CD1c-positive myeloid dendritic cell (primary cell): ENCODE results near the gene PPP2R5B.

Experiments
- DNase-seq: peaks from one replicate; pipeline ENCODE4 v3.0.0-alpha.2; 2016; ENCODE audit errors: extremely low spot score

The PPP2R5B gene

DNA sequence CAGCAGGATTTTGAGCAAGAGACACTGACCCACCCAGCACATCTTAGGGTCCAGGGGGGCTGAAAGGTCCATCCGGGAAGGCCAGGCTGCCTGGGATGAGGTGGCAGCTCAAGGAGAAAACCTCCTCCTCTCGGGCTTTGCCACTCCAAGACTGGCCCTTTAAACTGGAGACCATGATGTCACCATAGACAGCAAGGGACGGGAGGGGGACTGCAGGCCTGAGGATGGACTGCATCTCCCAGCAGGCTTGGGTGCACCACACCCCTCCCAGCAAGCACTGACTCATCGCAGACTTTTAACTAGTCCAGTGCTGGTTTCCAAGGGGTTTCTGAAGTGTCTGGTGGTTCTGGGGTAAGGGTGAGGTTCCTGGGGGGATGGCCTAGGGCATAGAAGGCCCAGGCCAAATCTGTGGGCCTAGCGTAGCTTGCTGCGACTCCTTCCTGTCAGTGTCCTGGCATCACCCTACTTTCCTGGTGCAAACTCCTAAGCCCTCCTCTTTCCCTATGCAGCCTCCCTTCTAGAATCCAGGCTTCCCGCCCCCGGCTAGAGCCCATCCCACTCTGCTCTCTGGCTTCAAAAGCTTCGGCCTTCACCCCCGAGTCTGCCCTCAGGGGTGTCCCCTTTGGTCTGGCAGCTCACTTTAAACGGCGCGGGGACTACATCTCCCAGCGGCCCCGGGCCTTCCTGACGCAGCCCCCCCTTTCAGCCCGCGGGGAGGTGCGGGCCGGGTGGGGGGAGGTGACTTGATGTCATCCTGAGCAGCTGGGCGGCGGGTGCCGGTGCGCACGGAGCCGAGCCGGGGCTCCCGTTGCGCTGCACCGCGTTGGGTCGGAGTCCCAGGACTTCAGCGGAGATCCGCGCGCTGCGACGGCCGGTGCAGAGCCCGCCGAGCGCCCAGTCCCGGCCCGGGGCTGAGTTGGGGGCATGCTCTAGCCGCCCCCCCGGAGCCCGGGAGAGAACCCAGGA is at the start of gene PPP2R5B:
Gene PPP2R5B (plus strand): TSS at position 746 of the 966 bp plus-strand sequence. CDS start 1,046 bp downstream, outside the sequence.
- peak; percentile 92 for DNase-seq

DNA sequence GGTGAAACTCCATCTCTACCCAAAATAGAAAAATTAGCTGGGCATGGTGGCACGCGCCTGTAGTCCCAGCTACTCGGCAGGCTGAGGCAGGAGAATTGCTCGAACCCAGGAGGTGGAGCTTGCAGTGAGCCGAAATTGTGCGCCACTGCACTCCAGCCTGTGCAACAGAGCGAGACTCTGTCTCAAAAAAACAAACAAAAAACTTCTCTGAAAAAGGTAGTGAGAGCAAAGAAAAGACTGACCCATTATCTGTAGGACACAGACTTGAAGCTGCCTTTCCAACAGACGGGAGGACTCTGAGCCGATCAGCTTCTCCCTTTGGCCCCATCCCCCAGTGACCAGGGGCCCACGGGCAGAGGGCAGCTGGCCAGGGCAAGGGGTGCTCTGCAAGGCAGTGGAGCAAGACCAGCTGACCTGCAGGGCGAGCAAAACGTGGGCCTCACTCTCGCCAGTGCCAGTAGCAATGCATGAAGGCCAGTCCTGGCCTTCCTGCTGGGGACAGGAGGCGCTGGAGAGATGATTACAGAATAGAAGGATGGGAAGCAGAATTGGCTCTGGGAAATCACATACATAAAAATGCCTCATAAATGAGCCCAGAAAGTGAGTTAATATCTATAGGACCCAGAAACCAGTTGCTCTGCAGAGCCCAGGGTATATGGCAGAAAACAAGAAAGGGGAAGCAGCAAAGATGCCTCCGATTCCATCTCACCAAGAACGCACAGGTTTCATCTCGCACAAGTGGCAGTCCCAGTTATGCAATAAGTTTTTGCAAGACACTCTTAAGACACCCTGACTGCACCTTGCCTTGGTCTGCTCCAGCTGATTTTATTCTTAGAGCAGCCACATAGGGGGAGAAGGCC is 48.9 kb upstream of the PPP2R5B start:
- peak; percentile 47 for DNase-seq

DNA sequence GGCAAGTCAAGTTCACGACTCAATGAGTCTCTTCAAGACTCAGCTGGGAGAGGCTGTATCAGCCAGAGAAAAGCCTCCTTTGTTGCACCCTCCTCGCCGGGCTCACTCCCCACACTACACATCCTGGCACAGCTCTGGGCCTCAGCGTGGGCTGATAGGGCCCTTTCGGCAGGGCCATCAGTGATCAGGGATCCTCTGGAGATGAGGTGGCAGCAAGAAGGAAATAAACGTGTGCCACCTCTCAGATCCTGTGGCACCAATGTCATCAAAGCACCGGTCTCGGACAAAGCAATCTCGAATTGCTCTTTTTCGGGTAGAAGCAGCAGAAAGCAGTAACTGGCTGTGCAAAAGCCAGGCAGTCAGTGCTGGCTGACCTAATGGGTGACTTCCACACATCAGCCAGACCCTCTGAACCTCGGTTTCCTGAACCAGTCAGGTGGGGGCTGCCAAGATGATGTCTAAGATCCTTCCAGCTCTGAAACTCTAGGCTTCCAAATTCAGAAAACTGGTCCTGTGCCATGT is 48.2 kb upstream of the PPP2R5B start:
- no peak for DNase-seq

DNA sequence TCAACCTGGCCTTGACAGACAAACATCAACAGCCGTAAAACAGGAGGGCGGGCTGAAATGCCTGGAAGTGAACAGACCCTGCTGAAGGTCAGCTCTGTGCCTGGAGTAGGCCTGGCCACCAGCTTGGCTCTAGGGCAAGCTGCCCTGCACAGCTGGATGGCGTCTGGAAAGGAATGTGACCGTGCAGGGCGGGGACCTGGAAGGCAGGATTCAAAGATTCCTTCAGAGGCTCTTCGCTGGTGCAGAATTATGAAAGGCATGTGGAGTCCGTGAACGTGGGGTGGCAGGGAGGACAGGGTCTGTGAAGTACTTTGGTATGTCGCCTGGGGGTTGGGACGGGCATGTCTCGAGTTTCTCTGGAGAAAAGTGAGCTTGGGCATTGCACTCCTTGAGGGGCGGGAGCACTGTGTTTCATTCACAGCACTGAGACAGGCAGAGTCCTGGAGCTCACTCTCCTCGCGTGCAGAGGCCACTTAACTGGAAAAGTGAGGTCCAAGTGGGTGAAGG is 47.6 kb upstream of the PPP2R5B start:
- no peak for DNase-seq

DNA sequence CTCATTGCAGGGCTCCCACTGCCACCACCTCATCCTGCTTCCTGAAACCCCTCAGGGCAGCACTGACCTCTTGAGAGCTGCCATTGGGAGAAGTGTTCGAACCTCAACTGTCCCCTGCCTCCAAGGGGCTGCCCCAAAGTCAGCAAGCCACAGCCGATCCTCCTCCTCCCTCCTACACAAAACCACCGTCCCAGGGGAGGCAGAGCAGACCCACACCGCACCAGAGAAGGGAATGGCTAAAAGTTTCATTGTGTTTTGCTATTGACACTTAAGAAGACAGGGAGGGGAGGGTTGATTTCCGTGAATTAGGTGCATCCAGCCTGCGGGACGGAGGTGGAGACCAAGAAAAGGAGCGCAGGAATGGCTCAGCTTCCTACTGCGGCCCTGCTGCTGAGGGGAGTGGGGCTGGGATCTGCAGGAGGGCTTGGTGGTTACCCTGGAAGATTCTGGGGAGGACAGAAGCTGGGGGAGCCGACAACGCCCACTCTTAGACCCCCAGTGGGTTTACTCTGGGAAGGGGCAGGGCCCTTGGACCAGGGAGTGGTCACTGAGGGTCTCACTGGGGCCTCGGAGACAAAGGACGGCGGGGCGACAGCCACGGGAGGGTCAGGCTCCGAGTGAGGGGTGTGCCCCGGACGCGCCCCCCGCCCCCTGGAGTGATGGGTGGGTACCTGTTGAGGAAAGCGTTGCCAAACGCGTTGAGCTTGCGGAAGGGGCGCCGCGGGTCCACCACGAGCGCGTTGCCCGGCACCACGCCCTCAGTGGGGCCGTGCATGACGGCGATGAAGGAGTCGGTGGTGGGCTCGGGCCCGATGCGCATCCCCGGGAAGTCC is 46.9 kb upstream of the PPP2R5B start:
- DNase-seq, result peak; percentile 44

DNA sequence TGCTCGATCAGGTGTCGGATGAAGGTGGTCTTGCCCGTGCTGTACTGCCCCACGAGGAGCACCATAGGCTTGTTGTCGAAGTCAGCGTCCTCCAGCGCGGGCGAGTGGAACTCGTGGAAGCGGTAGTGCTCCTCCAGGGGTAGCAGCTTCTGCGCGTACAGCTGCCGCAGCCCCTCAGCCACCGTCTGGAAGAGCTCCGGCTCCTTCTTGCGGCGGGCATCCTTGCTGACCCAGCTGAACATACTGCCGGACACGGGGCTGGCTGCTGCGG is 46.3 kb upstream of the PPP2R5B start:
- no peak for DNase-seq

DNA sequence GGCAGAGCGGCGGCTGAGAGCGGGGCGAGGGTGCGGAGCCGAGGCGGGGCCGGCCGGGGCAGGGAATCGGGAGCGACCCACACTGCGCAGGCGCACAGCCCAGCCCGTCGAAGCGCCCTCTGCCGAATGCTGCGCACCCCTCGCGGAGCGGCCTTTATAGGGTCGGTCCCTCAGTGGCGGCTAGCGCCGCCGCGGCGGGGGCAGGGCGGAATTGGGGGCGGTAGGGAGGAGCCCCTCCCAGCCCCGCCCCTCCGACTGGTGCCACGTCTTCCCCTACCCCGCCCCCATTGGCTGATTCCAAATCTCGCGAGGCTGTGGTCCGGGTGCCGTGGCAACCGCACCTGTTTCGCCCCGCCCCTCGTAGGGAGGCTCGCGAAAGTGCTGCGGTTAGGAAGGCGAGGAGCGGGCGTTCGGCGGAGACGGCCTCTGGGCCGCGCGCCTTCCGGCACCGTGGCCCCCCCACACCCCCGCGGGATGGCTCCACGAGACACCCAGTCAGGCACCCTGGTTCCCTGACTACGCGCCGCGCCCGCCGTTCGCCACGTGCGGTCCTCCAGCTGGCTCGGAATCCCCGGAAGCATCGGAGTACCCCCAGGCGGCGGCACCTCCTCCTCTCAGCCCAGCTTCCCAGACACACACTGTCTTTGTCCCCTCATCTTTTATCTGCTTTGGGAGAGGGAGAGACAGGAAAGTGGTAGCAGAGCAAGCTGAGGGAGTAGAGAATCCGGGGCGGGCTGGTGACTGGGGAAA is 45.8 kb upstream of the PPP2R5B start, which contains the start of gene EHD1:
Gene EHD1 (minus strand): TSS at position 128 of the 750 bp plus-strand sequence. CDS start 157 bp downstream, outside the sequence.
- DNase-seq, result peak; percentile 100

DNA sequence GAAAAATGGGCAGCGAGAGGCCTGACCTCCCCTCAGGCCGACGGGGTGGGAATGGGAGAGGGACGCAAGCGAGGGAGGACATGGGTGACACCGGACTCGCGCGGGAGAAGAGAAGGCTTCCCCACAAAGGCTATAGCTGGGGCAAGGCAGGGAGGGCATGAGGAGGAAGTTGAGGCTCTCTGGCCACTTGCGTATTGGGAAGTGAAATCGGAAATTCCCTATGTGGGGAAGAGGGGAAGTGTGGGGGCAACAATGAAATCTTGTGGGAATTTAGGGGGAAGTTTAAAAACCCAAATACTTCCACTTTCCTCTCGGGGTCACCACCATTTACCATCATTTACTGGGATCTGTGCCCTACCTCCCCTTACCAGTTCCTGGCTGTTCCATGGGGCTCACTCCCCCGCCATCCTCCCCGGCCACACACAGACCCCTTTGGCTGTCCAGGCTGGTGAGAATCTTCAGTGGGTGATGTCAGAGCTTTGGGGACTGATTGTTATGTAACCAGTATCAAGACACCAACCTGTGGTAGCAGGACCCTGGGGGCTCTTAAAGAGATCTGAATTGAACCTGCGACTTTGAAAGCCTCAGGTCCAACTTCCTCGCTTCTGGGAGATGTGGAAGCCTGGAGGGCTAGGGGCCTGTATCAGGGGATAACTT is 45.1 kb upstream of the PPP2R5B start:
- peak; percentile 92 for DNase-seq

DNA sequence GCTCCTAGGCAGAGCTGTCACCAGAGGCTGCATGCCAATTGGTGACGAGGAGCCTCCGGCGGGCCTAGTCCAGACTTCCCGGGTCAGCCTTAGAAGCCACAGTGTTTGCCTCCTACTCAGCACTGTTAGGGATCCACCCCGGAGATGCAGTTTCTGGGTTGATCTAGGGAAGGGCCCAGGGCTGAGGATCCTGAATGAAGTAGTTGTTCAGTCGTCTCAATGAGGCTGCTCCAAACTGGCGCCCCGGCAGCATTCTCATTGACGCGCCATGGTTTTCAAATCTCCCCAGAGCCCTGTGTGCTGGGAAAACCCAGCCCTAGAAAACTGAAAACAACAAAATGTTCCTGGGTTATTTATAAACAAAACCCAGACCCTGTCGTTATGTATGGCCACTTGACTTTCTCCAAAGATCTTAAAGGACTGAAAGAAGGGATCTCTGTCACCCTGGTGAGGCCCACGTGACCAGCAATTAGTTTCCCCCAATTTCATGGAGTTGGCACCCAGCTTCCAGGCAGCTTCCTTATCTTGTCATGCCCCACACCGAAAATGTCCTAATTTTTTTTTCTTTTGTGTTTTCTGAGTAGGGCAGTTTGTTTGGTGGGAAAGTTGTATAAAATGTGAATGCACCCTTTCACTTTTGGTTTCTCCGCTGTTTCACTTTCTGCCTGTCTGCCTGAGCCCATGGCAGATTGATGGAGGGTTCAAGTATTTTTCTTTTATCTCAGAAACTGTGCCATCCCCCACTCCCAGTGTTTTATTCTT is 44.1 kb upstream of the PPP2R5B start:
- peak; percentile 42 for DNase-seq

DNA sequence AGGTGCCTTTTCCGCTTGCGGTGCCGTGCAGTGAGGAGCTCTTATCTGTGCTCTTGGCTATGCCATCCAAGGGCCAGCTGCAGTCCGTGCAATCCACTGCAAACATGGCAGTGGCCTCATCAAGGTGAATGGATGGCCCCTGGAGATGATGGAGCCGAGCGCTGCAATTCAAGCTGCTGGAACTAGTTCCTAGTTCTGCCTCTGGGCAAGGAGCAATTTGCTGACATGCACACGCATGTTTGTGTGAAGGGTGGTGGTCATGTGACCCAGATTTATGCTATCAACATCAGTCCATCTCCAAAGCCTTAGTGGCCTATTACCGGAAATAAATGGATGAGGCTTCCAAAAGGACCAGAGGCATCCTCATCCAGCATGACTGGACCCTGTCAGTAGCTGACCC is 43.0 kb upstream of the PPP2R5B start:
- DNase-seq, result no peak

DNA sequence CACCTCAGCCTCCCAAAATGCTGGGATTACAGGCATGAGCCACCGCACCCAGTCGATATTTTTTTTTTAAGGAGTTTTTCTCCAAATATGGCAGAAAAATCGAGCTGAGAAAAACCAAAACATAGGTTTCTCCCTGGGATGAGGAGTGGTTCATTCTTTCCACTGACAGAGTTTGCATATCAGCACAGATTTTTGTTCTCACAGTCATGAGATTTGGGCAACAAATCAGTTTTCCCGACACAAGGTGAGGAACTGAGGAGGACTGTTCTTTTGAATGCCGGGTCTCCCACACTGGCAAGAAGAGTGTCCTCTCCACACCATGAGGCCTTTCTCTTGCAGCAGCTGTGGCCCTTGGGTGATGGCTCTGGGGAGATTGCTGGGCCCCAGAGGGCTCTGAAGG is 42.2 kb upstream of the PPP2R5B start:
- DNase-seq, result no peak

DNA sequence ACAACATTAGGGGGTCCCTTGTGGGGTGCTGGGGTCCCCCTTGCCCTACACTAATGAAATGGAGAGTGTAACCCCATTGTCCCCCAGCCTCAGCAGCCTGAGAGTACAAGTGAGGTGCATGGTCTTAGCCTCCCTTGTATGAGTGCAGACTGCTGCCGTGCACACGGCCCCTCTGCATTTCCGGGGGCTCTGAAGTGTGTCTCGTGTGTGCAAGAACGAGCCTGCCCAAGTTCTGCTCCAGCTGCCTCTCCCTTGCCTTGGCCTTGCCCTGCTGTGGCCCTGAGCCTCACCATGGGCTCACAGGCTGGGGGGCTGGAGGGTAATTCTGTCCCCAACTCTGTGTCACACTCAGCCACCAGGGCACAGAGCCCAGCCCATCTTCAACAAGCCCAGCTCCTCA is 40.9 kb upstream of the PPP2R5B start:
- DNase-seq, result no peak

DNA sequence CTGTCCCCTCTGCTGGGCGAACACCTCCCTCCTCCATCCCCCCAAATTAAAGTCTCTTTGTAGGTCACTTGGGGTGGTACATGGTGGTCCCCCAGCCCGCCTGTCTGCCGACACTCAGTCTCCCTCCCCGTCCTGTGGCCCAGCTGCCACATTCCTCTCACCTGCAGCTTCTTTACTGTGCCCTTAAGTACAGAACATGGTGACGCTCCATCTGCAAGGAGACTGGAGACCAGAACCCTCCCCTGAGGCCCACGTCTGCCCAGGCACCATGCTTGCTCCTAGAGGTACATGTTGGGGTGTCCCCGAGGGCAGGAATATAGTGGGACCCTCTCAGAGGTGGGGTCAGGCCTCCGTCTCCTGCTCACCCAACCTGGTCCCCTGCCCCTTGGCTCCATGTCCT is 40.5 kb upstream of the PPP2R5B start:
- DNase-seq, result no peak

DNA sequence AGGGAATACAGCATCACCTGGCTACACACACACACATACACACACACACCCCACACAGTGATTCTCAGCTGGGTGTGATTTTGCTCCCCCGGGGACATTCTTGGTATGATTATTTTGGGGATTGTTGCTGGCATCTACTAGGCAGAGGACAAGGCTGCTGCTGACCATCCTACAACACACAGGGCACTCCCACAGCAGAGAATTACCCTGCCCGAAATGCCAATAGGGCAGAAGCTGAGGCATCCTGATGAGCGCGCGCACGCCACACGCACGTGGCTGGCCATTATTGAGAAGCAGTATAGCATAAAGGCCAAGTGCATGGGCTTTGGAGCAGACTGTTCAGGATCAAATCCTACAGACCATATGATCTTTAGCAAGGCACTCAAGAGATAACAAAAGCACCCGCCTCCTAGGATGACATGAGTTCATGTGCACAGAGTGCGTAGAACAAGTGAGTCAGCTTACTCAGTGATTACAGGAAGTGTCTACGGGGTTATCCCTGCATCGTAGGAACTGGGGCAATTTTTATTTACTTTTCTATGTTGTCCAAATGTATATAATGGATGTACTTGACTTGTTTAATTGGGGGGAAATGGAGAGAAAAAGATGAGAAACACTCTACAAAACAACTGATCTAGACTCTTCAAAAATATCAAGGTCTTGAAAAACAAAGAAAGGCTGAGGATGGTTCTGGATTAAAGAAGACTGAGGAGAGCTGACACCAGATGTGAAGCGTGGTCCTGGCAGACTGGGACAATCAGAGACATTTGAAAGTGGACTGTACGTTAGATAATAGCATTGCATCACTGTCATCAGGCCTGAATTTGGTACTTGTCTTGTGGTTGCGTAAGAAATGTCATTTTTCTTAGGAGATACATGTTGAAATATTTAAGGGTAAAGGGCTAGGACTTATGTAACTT is 38.9 kb upstream of the PPP2R5B start:
- peak; percentile 87 for DNase-seq

DNA sequence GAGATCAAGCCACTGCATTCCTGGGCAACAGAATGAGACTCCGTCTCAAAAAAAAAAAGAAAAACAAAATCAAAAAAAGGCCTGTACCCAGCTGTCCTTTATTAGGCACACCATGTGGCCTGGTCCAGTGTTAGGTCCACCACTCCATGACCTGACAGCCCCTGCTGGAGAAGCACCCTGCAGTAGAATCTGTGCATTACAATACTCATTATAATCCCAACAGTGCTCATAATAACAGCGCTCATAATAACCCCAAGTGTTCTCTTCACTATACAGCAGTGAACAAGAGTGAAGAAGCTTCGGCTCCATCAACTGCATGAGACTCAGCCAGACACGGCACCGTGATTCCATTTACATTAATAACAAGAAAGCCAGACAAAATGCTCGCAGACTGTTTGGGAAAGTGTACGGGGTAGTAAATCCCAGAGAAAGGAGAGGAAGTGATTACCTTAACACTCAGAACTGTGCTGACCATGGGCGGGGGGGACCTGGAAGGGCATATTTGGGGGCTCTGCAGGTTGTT is 37.2 kb upstream of the PPP2R5B start:
- no peak for DNase-seq

DNA sequence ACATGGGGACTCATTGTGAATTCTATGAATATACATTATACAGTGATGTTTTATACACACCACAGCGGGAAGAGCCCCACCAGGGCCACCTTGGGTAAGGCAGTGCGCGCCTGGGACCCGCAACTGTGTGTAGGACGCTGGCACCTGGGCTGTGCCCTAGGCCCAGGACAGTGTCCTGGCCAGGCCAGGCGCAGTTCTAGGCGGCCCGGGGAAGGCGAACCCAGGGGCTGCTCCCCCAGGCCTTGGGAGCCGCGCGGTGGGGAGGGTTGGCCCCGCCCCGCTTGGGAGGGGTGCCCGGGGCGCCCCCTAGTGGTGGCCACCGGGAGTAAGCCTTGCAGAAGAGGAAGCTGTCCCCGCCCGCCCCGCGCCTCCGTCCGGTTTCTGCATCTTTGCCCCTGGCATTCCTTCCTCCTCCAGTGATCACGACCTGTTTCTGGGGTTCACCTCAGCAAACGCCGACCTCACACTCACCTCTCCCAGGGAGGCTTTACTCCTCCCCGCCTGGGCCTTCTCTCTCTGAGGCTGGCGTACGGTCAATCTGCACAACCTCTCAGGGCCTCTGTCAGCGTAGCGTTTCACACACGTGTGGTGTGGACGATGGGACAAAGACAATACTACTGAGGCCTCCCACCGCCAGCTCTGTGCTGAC is 36.6 kb upstream of the PPP2R5B start:
- peak; percentile 91 for DNase-seq

DNA sequence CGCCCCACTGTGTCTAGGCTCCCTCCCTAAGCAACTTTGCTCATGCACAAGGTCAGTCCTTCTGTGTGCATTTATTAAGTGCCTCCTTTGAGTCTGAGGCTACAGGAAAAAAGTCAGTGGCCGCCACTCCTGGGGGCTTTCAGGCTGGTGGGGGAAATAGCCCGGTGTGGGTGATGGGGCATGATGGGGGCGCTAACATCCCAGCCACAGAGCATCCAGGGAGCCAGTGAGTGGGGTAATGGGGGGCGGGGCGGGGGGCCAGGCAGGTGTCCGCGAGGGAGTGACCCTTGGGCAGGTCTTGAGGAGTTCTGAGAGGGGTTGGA is 36.1 kb upstream of the PPP2R5B start:
- DNase-seq, result no peak
